Neural cell (in vitro differentiated cells): Measurements from ENCODE around the gene ROR2.

ENCODE experiments used
- CTCF ChIP-seq: fragments of 450-650 bp; IDR thresholded peaks from 2 replicates; pipeline ENCODE4 v1.5.1; 2014; ENCODE audit warnings: antibody characterized with exemption, mild to moderate bottlenecking, moderate library complexity; ENCODE audit not compliant: poor library complexity, severe bottlenecking
- EZH2 ChIP-seq: fragments of 200-600, 300-800 bp; shearing (Covaris generic), sonication (generic); IDR thresholded peaks from 2 replicates; pipeline ENCODE4 v1.6.1; 2014; ENCODE audit warnings: antibody characterized with exemption, low read length, borderline replicate concordance, mild to moderate bottlenecking; ENCODE audit not compliant: insufficient read depth, poor library complexity, severe bottlenecking
- MXI1 ChIP-seq: fragments of 450-650 bp; conservative IDR thresholded peaks from 2 replicates; pipeline ENCODE4 v1.6.1; 2014; ENCODE audit warnings: antibody characterized with exemption, mild to moderate bottlenecking; ENCODE audit not compliant: poor library complexity, severe bottlenecking
- POLR2AphosphoS5 ChIP-seq: IDR thresholded peaks from 2 replicates; pipeline ENCODE4 v1.6.1; 2012
- RAD21 ChIP-seq: fragments of 450-650 bp; conservative IDR thresholded peaks from 2 replicates; pipeline ENCODE4 v1.6.1; 2014; ENCODE audit warnings: antibody characterized with exemption, mild to moderate bottlenecking, moderate library complexity
- REST ChIP-seq: IDR thresholded peaks from 2 replicates; pipeline ENCODE4 v1.6.1; 2012; ENCODE audit warnings: borderline replicate concordance
- SMC3 ChIP-seq: fragments of 450-650 bp; conservative IDR thresholded peaks from 2 replicates; pipeline ENCODE4 v1.6.1; 2014; ENCODE audit warnings: antibody characterized with exemption, mild to moderate bottlenecking, moderate library complexity; ENCODE audit not compliant: poor library complexity

- TF ChIP-seq CTCF (no peak), REST (no peak), POLR2AphosphoS5 (no peak), SMC3 (no peak), EZH2 (no peak), RAD21 (no peak), MXI1 (no peak)
Measured at GRCh38 chr9:91782708-91783214, 167.3 kb downstream of the ROR2 start.
